Cardiac septum (tissue), 1 donor: ENCODE measurements around the gene OVCH1. TPM values are rescaled to one million over a fixed set of nuclear protein-coding genes. Genes with fewer than 3 reads are reported as not detected.

Experiments
- total RNA-seq: library from RNA; stranded (reverse); fragmentation: NEBNext Ultra II Directional; extraction: Animal tissue kit (Norgen Biotek cat#: 25700); gene quantifications from one replicate; pipeline ENCODE4 v1.2.1, GENCODE V29; 2021
- donor health status: DM: no; HTN: no; CAD: no.

OVCH1 gene
- total RNA-seq, 1 donor from 2014 or later: not detected

Other genes with a start within 250 kb of the OVCH1 start
- gene ERGIC2, start 116.5 kb downstream of the OVCH1 start, total RNA-seq: 84.1 TPM